Chondrocyte (in vitro differentiated cells): ENCODE results near the gene PNP. TPM values are rescaled to one million over a fixed set of nuclear protein-coding genes. Genes with fewer than 3 reads are reported as not detected.

Experiments
- DNase-seq: peaks from one replicate; pipeline ENCODE4 v3.0.0; 2021; ENCODE audit warnings: mixed read lengths, low spot score
- H3K27ac Mint-ChIP-seq: one replicate; pipeline ENCODE4 v1.8.0; 2021; ENCODE audit warnings: mild to moderate bottlenecking, moderate library complexity, mixed read lengths; ENCODE audit not compliant: unreplicated experiment
- H3K27me3 Mint-ChIP-seq: 2 replicates; pipeline ENCODE4 v1.8.0; 2021; ENCODE audit warnings: low read depth, mixed read lengths
- H3K36me3 Mint-ChIP-seq: 2 replicates; pipeline ENCODE4 v1.8.0; 2021; ENCODE audit warnings: low read depth, mixed read lengths
- H3K4me1 Mint-ChIP-seq: 2 replicates; pipeline ENCODE4 v1.8.0; 2021; ENCODE audit warnings: low read depth, mild to moderate bottlenecking, mixed read lengths
- H3K4me3 Mint-ChIP-seq: one replicate; pipeline ENCODE4 v1.8.0; 2021; ENCODE audit warnings: mild to moderate bottlenecking, moderate library complexity, mixed read lengths; ENCODE audit not compliant: unreplicated experiment
- H3K9me3 Mint-ChIP-seq: 2 replicates; pipeline ENCODE4 v1.8.0; 2021; ENCODE audit warnings: low read depth, mixed read lengths
- total RNA-seq: library from RNA; stranded (reverse); gene quantifications from 3 replicates; pipeline ENCODE4 v1.2.1, GENCODE V29; 2021
- TF ChIP-seq, protein P1 (sequence below): fragments of 200-600 bp; sonication (generic); IDR thresholded peaks from 2 replicates; pipeline ENCODE4 v1.5.0; 2021; ENCODE audit warnings: antibody characterized with exemption, mild to moderate bottlenecking, moderate library complexity

PNP gene
- total RNA-seq, 1 donor from 2014 or later: 25.0 TPM

DNA sequence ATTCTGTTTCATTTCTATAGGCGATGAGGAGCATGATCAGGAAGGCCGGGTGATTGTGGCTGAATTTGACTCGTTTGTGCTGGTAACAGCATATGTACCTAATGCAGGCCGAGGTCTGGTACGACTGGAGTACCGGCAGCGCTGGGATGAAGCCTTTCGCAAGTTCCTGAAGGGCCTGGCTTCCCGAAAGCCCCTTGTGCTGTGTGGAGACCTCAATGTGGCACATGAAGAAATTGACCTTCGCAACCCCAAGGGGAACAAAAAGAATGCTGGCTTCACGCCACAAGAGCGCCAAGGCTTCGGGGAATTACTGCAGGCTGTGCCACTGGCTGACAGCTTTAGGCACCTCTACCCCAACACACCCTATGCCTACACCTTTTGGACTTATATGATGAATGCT is 12.2 kb upstream of the PNP start:
- Mint-ChIP-seq H3K27me3 (no peaks in the 10 kb centered on the region), H3K4me1 (peaks cover 28% of the 10 kb centered on the region), H3K27ac (no peak overlapping the region), H3K36me3 (peaks cover 17% of the 10 kb centered on the region), H3K4me3 (no peak overlapping the region), H3K9me3 (no peaks in the 10 kb centered on the region)
- DNase-seq: no peak
- TF ChIP-seq, protein P1, sequence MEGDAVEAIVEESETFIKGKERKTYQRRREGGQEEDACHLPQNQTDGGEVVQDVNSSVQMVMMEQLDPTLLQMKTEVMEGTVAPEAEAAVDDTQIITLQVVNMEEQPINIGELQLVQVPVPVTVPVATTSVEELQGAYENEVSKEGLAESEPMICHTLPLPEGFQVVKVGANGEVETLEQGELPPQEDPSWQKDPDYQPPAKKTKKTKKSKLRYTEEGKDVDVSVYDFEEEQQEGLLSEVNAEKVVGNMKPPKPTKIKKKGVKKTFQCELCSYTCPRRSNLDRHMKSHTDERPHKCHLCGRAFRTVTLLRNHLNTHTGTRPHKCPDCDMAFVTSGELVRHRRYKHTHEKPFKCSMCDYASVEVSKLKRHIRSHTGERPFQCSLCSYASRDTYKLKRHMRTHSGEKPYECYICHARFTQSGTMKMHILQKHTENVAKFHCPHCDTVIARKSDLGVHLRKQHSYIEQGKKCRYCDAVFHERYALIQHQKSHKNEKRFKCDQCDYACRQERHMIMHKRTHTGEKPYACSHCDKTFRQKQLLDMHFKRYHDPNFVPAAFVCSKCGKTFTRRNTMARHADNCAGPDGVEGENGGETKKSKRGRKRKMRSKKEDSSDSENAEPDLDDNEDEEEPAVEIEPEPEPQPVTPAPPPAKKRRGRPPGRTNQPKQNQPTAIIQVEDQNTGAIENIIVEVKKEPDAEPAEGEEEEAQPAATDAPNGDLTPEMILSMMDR: no peak

DNA sequence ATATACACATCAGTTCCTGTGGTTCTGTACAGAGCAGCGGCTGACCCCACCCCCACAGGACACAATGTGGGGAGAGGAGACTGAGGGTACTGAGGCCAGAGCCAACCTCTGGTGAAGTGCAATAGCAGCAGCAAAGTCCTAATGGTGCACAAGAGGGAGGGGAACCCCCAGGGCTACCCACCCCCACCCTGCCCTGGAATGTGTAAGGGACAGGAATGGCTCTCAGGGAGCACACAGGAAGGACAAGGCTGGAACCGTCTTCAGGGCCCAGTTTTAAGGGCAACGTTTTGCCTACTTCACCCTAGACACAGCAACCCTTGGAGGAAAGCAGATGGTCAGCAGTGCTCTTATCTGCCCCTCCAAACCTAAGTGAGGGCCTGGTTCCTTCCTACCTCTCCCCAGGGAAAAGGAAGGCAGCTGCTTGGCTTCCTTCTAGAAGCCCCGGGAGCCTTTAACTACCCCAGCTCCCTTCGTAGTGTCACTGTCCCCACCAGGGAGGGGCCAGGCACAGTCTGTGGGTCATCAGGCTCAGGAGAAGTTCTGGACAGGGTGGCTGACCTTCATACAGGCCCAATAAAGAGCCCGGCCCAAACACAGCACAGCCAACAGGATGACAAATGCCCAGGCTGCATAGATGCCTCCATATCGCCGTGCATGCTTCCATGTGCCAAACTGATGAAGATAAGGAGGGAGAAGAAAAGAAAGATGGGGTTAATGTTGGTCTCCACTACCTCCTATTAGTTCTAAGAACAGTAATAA is 11.0 kb upstream of the PNP start:
- H3K27me3 Mint-ChIP-seq: no peaks in the 10 kb centered on the region
- peaks cover 31% of the 10 kb centered on the region for H3K4me1 Mint-ChIP-seq
- peak overlapping the region; percentile 73 for H3K27ac Mint-ChIP-seq
- TF ChIP-seq, protein P1: no peak
- no peak for DNase-seq
- no peaks in the 10 kb centered on the region for H3K9me3 Mint-ChIP-seq
- no peak overlapping the region for H3K4me3 Mint-ChIP-seq
- peaks cover 12% of the 10 kb centered on the region for H3K36me3 Mint-ChIP-seq

DNA sequence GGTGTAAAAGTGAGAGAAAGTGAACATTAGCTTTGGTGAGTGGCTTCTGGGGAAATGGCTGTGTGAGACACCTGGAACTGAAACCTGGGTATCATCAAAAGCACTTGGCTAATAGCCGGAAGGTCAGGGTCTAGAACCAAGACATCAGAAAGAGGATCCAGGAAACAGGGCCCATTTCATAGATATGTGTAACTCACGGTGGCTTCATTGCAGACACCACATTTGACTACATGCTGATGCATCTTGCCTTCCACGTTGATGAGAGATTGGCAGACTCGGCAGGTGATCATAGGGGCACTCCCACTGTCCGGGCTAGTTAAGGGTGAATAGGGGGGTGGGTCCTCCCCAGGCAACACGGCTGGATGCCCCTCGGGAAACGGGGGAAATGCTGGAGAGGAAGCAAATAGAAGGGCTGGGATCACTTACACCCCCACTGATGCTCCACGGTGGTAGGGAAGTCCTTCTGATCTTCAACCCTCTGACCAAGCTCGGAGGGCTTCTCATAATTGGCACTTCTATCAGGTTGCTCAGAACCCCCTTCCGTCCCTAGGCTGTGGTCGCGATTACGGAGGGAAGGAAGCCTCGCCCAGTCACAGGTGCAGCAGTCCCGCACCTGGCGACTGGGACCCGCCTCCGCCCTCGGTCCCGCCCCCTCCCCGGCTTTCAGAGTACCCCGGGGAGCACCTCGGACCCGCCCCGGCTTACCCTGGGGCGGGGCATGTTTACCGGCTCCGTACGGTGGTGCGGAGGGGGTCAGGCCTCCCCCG is 8.6 kb upstream of the PNP start:
- peaks cover 31% of the 10 kb centered on the region for H3K4me1 Mint-ChIP-seq

DNA sequence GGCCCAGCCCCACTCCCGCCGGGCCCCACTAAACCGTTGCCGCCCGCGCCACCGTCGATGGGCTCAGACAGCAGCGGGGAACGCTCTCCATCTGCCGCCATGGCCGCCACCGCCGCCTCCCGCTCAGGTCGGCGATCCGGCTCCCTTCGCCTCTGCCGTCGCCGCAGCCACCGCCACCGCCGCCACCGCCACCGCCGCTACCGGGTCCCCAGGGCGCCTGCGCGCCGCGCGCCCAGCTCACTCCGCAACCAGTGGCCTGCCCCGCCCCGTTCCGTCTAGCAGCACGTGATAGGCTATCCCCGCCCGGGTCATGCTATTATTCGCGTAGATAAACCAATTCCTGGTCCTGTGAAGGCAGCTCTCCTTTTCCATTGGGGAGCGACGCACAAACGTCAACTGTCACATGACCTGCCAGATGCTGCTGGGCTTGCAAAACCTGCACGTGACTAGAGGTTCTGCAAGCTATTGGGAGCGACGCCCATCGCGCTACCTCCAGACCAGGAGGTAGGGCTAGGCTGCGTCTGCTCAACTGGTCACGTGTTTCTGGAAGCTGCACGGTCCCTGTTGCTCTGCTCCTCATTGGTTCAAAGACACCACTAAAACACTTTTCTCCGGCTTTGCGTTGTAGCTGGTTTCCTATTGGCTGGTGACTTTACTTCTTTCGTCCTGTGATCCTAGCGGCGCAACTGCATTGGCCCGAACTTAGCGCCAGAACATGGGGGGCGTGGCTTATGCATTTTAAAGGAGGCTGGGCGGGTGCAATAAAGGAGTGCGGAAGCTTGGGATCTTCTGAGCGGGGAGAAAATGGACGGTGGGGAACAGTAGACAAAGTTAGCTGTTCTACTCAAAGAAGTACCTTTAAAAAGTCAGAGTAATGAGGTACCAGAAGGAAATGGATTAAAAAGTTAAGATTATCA is 7.7 kb upstream of the PNP start, which contains the start of gene PIP4P1:
PIP4P1 (minus strand) TSS at position 210 of the 917 bp plus-strand sequence; CDS start at position 101, 109 bp downstream.
- peak within 1 kb of the TSS; percentile 86 for H3K4me3 Mint-ChIP-seq
- TF ChIP-seq, protein P1: no peak
- H3K36me3 Mint-ChIP-seq: peaks cover 12% of the 10 kb centered on the region
- H3K27me3 Mint-ChIP-seq: peaks cover 1% of the 10 kb centered on the region
- peak; percentile 99 for DNase-seq
- peaks cover 31% of the 10 kb centered on the region for H3K4me1 Mint-ChIP-seq
- no peaks in the 10 kb centered on the region for H3K9me3 Mint-ChIP-seq
- H3K27ac Mint-ChIP-seq: peak within 1 kb of the TSS; percentile 97

More for the DNA sequence above, 8.6 kb upstream of the PNP start:
- no peak for DNase-seq
- Mint-ChIP-seq H3K9me3 (no peaks in the 10 kb centered on the region), H3K36me3 (peaks cover 12% of the 10 kb centered on the region), H3K4me3 (peak overlapping the region; percentile 86), H3K27ac (peak overlapping the region; percentile 97), H3K27me3 (no peaks in the 10 kb centered on the region)
- TF ChIP-seq, protein P1: no peak
